Measurements from ENCODE around the gene TBX21. TPM values are rescaled to one million over a fixed set of nuclear protein-coding genes. Genes with fewer than 3 reads are reported as not detected.

Gene TBX21
- total and polyA plus RNA-seq, 2 experiments from 2014 or later, result not detected

DNA sequence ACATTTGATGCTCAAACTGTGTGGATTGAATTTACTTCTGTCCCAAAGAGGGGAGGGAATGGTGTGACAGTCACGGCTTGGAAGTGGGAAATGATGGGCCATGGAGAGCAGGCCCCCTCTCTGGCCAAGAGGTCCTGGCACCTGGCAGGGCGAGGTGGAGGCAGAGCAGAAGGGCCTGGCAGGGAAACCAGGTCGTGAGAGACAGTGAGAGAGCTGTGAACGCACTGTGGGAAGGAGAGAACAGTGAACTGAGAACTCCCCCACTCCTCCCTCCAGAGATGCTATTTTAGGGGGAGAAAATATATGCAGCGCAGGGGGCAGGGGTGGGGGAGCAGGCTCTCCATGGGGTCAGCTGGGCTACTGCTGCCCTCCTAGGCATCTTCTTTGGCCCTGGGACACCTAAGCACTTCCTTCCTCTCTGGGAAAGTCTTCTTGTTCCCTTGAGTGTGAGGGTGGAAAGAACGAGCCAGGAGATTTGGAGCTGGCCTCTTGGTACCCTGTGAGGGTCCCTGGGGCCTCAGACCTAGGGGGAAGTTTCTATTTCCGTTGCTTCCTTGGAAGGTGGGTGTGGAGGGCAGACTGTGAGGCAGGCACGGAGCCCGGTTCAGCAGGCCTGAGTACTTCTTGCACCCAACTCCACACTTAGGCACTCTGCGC lies 17.2 kb upstream of the TBX21 start:
- H3K4me2 ChIP-seq, result no peak overlapping the region
- no peak overlapping the region for H3K27ac ChIP-seq (ENCODE audit: low read depth)
- H3K9me2 ChIP-seq (ENCODE audit: insufficient read depth), result no peaks in the 10 kb centered on the region
- TF ChIP-seq, protein P1, sequence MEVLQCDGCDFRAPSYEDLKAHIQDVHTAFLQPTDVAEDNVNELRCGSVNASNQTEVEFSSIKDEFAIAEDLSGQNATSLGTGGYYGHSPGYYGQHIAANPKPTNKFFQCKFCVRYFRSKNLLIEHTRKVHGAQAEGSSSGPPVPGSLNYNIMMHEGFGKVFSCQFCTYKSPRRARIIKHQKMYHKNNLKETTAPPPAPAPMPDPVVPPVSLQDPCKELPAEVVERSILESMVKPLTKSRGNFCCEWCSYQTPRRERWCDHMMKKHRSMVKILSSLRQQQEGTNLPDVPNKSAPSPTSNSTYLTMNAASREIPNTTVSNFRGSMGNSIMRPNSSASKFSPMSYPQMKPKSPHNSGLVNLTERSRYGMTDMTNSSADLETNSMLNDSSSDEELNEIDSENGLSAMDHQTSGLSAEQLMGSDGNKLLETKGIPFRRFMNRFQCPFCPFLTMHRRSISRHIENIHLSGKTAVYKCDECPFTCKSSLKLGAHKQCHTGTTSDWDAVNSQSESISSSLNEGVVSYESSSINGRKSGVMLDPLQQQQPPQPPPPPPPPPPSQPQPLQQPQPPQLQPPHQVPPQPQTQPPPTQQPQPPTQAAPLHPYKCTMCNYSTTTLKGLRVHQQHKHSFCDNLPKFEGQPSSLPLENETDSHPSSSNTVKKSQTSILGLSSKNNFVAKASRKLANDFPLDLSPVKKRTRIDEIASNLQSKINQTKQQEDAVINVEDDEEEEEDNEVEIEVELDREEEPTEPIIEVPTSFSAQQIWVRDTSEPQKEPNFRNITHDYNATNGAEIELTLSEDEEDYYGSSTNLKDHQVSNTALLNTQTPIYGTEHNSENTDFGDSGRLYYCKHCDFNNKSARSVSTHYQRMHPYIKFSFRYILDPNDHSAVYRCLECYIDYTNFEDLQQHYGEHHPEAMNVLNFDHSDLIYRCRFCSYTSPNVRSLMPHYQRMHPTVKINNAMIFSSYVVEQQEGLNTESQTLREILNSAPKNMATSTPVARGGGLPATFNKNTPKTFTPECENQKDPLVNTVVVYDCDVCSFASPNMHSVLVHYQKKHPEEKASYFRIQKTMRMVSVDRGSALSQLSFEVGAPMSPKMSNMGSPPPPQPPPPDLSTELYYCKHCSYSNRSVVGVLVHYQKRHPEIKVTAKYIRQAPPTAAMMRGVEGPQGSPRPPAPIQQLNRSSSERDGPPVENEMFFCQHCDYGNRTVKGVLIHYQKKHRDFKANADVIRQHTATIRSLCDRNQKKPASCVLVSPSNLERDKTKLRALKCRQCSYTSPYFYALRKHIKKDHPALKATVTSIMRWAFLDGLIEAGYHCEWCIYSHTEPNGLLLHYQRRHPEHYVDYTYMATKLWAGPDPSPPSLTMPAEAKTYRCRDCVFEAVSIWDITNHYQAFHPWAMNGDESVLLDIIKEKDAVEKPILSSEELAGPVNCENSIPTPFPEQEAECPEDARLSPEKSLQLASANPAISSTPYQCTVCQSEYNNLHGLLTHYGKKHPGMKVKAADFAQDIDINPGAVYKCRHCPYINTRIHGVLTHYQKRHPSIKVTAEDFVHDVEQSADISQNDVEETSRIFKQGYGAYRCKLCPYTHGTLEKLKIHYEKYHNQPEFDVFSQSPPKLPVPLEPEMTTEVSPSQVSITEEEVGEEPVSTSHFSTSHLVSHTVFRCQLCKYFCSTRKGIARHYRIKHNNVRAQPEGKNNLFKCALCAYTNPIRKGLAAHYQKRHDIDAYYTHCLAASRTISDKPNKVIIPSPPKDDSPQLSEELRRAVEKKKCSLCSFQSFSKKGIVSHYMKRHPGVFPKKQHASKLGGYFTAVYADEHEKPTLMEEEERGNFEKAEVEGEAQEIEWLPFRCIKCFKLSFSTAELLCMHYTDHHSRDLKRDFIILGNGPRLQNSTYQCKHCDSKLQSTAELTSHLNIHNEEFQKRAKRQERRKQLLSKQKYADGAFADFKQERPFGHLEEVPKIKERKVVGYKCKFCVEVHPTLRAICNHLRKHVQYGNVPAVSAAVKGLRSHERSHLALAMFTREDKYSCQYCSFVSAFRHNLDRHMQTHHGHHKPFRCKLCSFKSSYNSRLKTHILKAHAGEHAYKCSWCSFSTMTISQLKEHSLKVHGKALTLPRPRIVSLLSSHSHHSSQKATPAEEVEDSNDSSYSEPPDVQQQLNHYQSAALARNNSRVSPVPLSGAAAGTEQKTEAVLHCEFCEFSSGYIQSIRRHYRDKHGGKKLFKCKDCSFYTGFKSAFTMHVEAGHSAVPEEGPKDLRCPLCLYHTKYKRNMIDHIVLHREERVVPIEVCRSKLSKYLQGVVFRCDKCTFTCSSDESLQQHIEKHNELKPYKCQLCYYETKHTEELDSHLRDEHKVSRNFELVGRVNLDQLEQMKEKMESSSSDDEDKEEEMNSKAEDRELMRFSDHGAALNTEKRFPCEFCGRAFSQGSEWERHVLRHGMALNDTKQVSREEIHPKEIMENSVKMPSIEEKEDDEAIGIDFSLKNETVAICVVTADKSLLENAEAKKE (CRISPR knock-in tag; IDR thresholded peaks at IDR 0.05), result no peak
- TF ChIP-seq EZH2 (IDR thresholded peaks at IDR 0.05; ENCODE audit: low read depth, unreplicated experiment) (no peak), JUNB (IDR thresholded peaks at IDR 0.05; ENCODE audit: unreplicated experiment) (no peak), STAT1 (IDR thresholded peaks at IDR 0.05; ENCODE audit: unreplicated experiment) (no peak), NANOG (IDR thresholded peaks at IDR 0.05; ENCODE audit: borderline replicate concordance) (no peak), ZNF114 (CRISPR knock-in tag; IDR thresholded peaks at IDR 0.05) (no peak), CREB1 (CRISPR knock-in tag; IDR thresholded peaks at IDR 0.05; ENCODE audit: low read depth) (no peak), ZNF331 (CRISPR knock-in tag; IDR thresholded peaks at IDR 0.05; ENCODE audit: low read depth) (no peak), EZH2phosphoT487 (IDR thresholded peaks at IDR 0.05; ENCODE audit: unreplicated experiment) (no peak), POLR2AphosphoS5 (IDR thresholded peaks at IDR 0.05; ENCODE audit: low read depth) (no peak)
- TF ChIP-seq, protein P2, sequence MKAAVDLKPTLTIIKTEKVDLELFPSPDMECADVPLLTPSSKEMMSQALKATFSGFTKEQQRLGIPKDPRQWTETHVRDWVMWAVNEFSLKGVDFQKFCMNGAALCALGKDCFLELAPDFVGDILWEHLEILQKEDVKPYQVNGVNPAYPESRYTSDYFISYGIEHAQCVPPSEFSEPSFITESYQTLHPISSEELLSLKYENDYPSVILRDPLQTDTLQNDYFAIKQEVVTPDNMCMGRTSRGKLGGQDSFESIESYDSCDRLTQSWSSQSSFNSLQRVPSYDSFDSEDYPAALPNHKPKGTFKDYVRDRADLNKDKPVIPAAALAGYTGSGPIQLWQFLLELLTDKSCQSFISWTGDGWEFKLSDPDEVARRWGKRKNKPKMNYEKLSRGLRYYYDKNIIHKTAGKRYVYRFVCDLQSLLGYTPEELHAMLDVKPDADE (IDR thresholded peaks at IDR 0.05), result no peak
- TF ChIP-seq, protein P3, sequence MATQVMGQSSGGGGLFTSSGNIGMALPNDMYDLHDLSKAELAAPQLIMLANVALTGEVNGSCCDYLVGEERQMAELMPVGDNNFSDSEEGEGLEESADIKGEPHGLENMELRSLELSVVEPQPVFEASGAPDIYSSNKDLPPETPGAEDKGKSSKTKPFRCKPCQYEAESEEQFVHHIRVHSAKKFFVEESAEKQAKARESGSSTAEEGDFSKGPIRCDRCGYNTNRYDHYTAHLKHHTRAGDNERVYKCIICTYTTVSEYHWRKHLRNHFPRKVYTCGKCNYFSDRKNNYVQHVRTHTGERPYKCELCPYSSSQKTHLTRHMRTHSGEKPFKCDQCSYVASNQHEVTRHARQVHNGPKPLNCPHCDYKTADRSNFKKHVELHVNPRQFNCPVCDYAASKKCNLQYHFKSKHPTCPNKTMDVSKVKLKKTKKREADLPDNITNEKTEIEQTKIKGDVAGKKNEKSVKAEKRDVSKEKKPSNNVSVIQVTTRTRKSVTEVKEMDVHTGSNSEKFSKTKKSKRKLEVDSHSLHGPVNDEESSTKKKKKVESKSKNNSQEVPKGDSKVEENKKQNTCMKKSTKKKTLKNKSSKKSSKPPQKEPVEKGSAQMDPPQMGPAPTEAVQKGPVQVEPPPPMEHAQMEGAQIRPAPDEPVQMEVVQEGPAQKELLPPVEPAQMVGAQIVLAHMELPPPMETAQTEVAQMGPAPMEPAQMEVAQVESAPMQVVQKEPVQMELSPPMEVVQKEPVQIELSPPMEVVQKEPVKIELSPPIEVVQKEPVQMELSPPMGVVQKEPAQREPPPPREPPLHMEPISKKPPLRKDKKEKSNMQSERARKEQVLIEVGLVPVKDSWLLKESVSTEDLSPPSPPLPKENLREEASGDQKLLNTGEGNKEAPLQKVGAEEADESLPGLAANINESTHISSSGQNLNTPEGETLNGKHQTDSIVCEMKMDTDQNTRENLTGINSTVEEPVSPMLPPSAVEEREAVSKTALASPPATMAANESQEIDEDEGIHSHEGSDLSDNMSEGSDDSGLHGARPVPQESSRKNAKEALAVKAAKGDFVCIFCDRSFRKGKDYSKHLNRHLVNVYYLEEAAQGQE (IDR thresholded peaks at IDR 0.05; ENCODE audit: unreplicated experiment), result no peak
- TF ChIP-seq, protein P4, sequence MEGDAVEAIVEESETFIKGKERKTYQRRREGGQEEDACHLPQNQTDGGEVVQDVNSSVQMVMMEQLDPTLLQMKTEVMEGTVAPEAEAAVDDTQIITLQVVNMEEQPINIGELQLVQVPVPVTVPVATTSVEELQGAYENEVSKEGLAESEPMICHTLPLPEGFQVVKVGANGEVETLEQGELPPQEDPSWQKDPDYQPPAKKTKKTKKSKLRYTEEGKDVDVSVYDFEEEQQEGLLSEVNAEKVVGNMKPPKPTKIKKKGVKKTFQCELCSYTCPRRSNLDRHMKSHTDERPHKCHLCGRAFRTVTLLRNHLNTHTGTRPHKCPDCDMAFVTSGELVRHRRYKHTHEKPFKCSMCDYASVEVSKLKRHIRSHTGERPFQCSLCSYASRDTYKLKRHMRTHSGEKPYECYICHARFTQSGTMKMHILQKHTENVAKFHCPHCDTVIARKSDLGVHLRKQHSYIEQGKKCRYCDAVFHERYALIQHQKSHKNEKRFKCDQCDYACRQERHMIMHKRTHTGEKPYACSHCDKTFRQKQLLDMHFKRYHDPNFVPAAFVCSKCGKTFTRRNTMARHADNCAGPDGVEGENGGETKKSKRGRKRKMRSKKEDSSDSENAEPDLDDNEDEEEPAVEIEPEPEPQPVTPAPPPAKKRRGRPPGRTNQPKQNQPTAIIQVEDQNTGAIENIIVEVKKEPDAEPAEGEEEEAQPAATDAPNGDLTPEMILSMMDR (conservative IDR thresholded peaks at IDR 0.05; ENCODE audit: low read depth in 2 of 2), result no peak
- peaks cover 24% of the 10 kb centered on the region for H3K27me3 ChIP-seq (ENCODE audit: insufficient read depth)
- no peaks in the 10 kb centered on the region for H4K20me1 ChIP-seq (replicated peaks; ENCODE audit: insufficient read depth)
- Mint-ChIP-seq H3K27ac (no peak overlapping the region), H3K36me3 (ENCODE audit: low read depth) (no peaks in the 10 kb centered on the region; the same call in 2 of the 3 replicates), H3K4me3 (no peak overlapping the region; the same call in 2 of the 3 replicates), H3K27me3 (ENCODE audit: insufficient read depth, low read depth, poor library complexity) (peaks cover 26% of the 10 kb centered on the region), H3K4me1 (peaks cover 37% of the 10 kb centered on the region), H3K9me3 (no peaks in the 10 kb centered on the region; the same call in 2 of the 3 replicates)
- peaks cover 17% of the 10 kb centered on the region; the same call in 1 of the 2 replicates for H3K4me1 ChIP-seq (ENCODE audit: insufficient read depth)
- H3K79me2 ChIP-seq (replicated peaks; ENCODE audit: insufficient read depth), result no peaks in the 10 kb centered on the region
- no peak overlapping the region for H2AFZ ChIP-seq
- ATAC-seq (no peak), DNase-seq (ENCODE audit: low spot score) (no peak)
- H3K36me3 ChIP-seq (ENCODE audit: insufficient read depth), result no peaks in the 10 kb centered on the region
- H3F3A ChIP-seq (replicated peaks; ENCODE audit: low read depth), result no peaks in the 10 kb centered on the region
- H3K4me3 ChIP-seq, result no peak overlapping the region
